ENCODE measurements around the gene TOM1. TPM values are rescaled to one million over a fixed set of nuclear protein-coding genes. Genes with fewer than 3 reads are reported as not detected.
"Not testable (repeated sequence)": the region's sequence is repeated elsewhere in the genome, so short reads cannot be mapped to it uniquely, and the experiment has no call there.

Gene TOM1
- total RNA-seq, 4 donors from 2014 or later, result 64.7 to 114 (median 86.5) TPM

GRCh38 chr22:35357883-35358621 is 58.4 kb downstream of the TOM1 start:
- H3K36me3 ChIP-seq, result no peaks in the 10 kb centered on the region
- no peak for DNase-seq (ENCODE audit: low spot score in 2 of 2)
- no peak for TF ChIP-seq POLR2A (IDR thresholded peaks at IDR 0.05)
- TF ChIP-seq EP300 (IDR thresholded peaks at IDR 0.05), result no peak
- no peak for TF ChIP-seq CTCF (IDR thresholded peaks at IDR 0.05)
- peaks cover 0 to 6% (median 0%) of the 10 kb centered on the region in 4 donors for H3K4me1 ChIP-seq
- H3K27ac ChIP-seq, result no peak overlapping the region
- 65 to 78% methylated on average over 6 of the region's 6 CpGs for WGBS, 2 donors
- no peaks in the 10 kb centered on the region for H3K27me3 ChIP-seq
- no peaks in the 10 kb centered on the region for H3K9me3 ChIP-seq
- H3K4me3 ChIP-seq, result no peak overlapping the region

- Histone ChIP-seq H3K4me3 (no peak overlapping the region), H3K4me1 (no peaks in the 10 kb centered on the region), H3K27me3 (no peaks in the 10 kb centered on the region), H3K9me3 (no peaks in the 10 kb centered on the region), H3K36me3 (no peaks in the 10 kb centered on the region), H3K27ac (no peak overlapping the region)
- 79 to 83% methylated on average over 9 of the region's 9 CpGs for WGBS, 2 donors
- DNase-seq (ENCODE audit: low spot score in 2 of 2), result no peak
- TF ChIP-seq EP300 (IDR thresholded peaks at IDR 0.05) (no peak), POLR2A (IDR thresholded peaks at IDR 0.05) (no peak), CTCF (IDR thresholded peaks at IDR 0.05) (no peak)
Observed at GRCh38 chr22:35359380-35360065, 59.8 kb downstream of the TOM1 start.

- Histone ChIP-seq H3K4me3 (no peak overlapping the region), H3K36me3 (no peaks in the 10 kb centered on the region), H3K27me3 (no peaks in the 10 kb centered on the region), H3K4me1 (no peaks in the 10 kb centered on the region), H3K9me3 (no peaks in the 10 kb centered on the region), H3K27ac (no peak overlapping the region)
- 46 to 61% methylated on average over 6 of the region's 6 CpGs for WGBS, 2 donors
- no peak for TF ChIP-seq CTCF (IDR thresholded peaks at IDR 0.05)
- TF ChIP-seq EP300 (IDR thresholded peaks at IDR 0.05), result no peak
- TF ChIP-seq POLR2A (IDR thresholded peaks at IDR 0.05), result no peak
- DNase-seq (ENCODE audit: low spot score in 2 of 2), result no peak
Observed at GRCh38 chr22:35361001-35361558, 61.4 kb downstream of the TOM1 start.

- H3K27ac ChIP-seq, result peak overlapping the region in 2 of 4 donors; percentile 23 to 59
- no peaks in the 10 kb centered on the region for H3K27me3 ChIP-seq
- H3K4me1 ChIP-seq, result peaks cover 0 to 10% (median 0%) of the 10 kb centered on the region in 4 donors
- WGBS, 2 donors, result 89 to 92% methylated on average over 11 of the region's 11 CpGs
- H3K4me3 ChIP-seq, result no peak overlapping the region
- H3K36me3 ChIP-seq, result no peaks in the 10 kb centered on the region
- no peak for DNase-seq (ENCODE audit: low spot score in 2 of 2)
- H3K9me3 ChIP-seq, result no peaks in the 10 kb centered on the region
- no peak for TF ChIP-seq POLR2A (IDR thresholded peaks at IDR 0.05)
- TF ChIP-seq EP300 (IDR thresholded peaks at IDR 0.05), result no peak
- TF ChIP-seq CTCF (IDR thresholded peaks at IDR 0.05), result no peak
Observed at GRCh38 chr22:35363566-35364086, 63.9 kb downstream of the TOM1 start.

- not testable (repeated sequence) for H3K4me1 ChIP-seq; H3K4me3 ChIP-seq; H3K27me3 ChIP-seq; H3K36me3 ChIP-seq; DNase-seq (ENCODE audit: low spot score in 2 of 2); H3K9me3 ChIP-seq
- peak overlapping the region in 2 of 4 donors; percentile 23 to 59 for H3K27ac ChIP-seq
- TF ChIP-seq EP300 (IDR thresholded peaks at IDR 0.05), result peak in 1 of 2 donors; percentile 60
- WGBS, 2 donors, result 70 to 72% methylated on average over 7 of the region's 7 CpGs
Observed at GRCh38 chr22:35364230-35364629, 64.5 kb downstream of the TOM1 start.

Measured in tibial nerve (tissue), 4 donors.